KMS-11 (cell line): ENCODE results near the gene MEF2A.

Source experiments
- H2AFZ ChIP-seq: fragments of 200-600 bp; sonication (generic); 2 replicates; pipeline ENCODE4 v1.6.1; 2016; ENCODE audit warnings: antibody characterized with exemption, mixed run types, low read depth
- H3K27ac ChIP-seq: fragments of 200-600 bp; sonication (generic); 2 replicates; pipeline ENCODE4 v1.6.1; 2016; ENCODE audit warnings: mild to moderate bottlenecking, mixed run types
- H3K27me3 ChIP-seq: fragments of 200-600 bp; sonication (generic); 2 replicates; pipeline ENCODE4 v1.6.1; 2017; ENCODE audit warnings: mild to moderate bottlenecking, low read depth, mixed run types, moderate library complexity; ENCODE audit not compliant: insufficient read depth
- H3K36me3 ChIP-seq: fragments of 200-600 bp; sonication (generic); 2 replicates; pipeline ENCODE4 v1.6.1; 2017; ENCODE audit warnings: mild to moderate bottlenecking, mixed run types; ENCODE audit not compliant: insufficient read depth
- H3K4me1 ChIP-seq: fragments of 200-600 bp; sonication (generic); 2 replicates; pipeline ENCODE4 v1.6.1; 2016; ENCODE audit warnings: mild to moderate bottlenecking, low read depth, mixed run types; ENCODE audit not compliant: poor library complexity, severe bottlenecking
- H3K4me2 ChIP-seq: fragments of 200-600 bp; sonication (generic); 2 replicates; pipeline ENCODE4 v1.7.0; 2016; ENCODE audit warnings: mild to moderate bottlenecking, mixed run types
- H3K4me3 ChIP-seq: fragments of 200-600 bp; sonication (generic); IDR thresholded peaks from 2 replicates; pipeline ENCODE4 v1.6.1; 2017; ENCODE audit warnings: low read depth, low read length, mixed read lengths; ENCODE audit not compliant: insufficient read depth
- H3K79me2 ChIP-seq: fragments of 200-600 bp; sonication (generic); 2 replicates; pipeline ENCODE4 v1.6.1; 2016; ENCODE audit warnings: low read depth, mixed run types; ENCODE audit not compliant: insufficient read depth
- H3K9ac ChIP-seq: fragments of 200-600 bp; sonication (generic); 2 replicates; pipeline ENCODE4 v1.6.1; 2016; ENCODE audit warnings: mild to moderate bottlenecking, mixed run types
- H4K20me1 ChIP-seq: fragments of 200-600 bp; sonication (generic); 2 replicates; pipeline ENCODE4 v1.6.1; 2016; ENCODE audit warnings: mild to moderate bottlenecking, mixed run types; ENCODE audit not compliant: insufficient read depth
- TF ChIP-seq, protein P1 (sequence below): fragments of 200-600 bp; sonication (generic); conservative IDR thresholded peaks from 2 replicates; pipeline ENCODE4 v1.6.1; 2017; ENCODE audit warnings: low read depth, mild to moderate bottlenecking, antibody characterized with exemption, low read length, moderate library complexity, mixed read lengths

MEF2A gene

DNA sequence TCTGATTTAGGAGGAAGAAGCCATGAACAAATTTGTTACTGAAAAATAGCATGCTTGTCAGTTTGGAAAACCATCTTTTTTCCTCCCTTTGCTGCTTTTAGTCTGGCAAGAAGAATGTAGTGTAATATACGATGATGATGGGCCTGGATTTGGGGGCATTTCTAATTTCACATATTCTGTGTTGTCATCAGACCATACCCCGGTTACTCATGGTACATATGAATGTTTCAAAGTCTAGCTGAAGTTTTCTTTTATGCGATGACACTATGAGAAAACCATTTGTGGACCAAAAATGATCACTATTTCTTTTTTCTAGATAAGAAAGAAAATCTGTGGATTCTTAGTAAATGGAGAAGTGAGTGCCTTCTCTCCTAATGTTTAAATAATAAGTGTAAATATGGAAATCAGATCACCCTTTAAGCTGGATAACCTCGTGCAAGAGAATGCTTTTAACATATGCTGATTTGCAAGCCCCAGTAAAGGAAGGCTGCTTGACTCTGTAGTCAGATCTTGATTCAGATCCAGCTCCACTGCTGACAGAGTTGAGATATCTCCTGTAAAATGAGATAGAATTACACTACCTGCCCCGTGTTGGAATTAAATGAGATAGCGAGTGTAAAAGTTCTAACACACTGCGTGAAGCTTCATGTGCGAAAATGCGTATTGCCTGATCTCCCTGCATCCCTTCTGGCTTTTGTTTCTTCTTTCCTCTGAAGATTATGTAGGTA, 3.0 kb downstream of the MEF2A start:
- peaks cover 16% of the 10 kb centered on the region for H4K20me1 ChIP-seq
- H3K9ac ChIP-seq, result no peak overlapping the region
- H3K27ac ChIP-seq, result no peak overlapping the region
- H3K4me2 ChIP-seq, result 0 out of 2 replicates have a peak overlapping the region, but pooled peaks have one; percentile 7
- no peaks in the 10 kb centered on the region for H3K36me3 ChIP-seq
- no peaks in the 10 kb centered on the region for H3K27me3 ChIP-seq
- peaks cover 41% of the 10 kb centered on the region for H3K4me1 ChIP-seq
- no peak overlapping the region for H2AFZ ChIP-seq
- TF ChIP-seq, protein P1, sequence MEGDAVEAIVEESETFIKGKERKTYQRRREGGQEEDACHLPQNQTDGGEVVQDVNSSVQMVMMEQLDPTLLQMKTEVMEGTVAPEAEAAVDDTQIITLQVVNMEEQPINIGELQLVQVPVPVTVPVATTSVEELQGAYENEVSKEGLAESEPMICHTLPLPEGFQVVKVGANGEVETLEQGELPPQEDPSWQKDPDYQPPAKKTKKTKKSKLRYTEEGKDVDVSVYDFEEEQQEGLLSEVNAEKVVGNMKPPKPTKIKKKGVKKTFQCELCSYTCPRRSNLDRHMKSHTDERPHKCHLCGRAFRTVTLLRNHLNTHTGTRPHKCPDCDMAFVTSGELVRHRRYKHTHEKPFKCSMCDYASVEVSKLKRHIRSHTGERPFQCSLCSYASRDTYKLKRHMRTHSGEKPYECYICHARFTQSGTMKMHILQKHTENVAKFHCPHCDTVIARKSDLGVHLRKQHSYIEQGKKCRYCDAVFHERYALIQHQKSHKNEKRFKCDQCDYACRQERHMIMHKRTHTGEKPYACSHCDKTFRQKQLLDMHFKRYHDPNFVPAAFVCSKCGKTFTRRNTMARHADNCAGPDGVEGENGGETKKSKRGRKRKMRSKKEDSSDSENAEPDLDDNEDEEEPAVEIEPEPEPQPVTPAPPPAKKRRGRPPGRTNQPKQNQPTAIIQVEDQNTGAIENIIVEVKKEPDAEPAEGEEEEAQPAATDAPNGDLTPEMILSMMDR, result no peak
- no peak overlapping the region for H3K4me3 ChIP-seq
- H3K79me2 ChIP-seq, result peaks cover 62% of the 10 kb centered on the region

DNA sequence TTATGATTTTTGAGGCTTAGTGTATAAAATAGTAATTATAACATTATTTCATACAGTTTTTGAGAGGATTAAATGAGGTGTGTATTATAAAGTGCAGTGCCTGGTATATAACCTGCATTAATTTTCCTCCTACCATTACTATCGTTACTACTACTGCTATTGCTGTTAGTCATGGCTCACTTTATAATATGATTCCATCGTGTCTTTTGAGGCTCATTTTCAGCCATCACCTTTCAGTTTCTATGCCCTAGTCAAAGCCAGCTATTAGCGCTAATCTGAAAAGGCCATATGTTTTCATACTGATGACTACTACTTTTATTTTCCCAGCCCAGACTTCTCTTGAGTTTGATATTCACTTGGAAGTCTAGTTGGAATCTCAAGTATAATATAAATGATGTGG, 5.5 kb downstream of the MEF2A start:
- H3K4me2 ChIP-seq, result no peak overlapping the region
- no peak overlapping the region for H3K9ac ChIP-seq
- H3K4me1 ChIP-seq, result peaks cover 34% of the 10 kb centered on the region

DNA sequence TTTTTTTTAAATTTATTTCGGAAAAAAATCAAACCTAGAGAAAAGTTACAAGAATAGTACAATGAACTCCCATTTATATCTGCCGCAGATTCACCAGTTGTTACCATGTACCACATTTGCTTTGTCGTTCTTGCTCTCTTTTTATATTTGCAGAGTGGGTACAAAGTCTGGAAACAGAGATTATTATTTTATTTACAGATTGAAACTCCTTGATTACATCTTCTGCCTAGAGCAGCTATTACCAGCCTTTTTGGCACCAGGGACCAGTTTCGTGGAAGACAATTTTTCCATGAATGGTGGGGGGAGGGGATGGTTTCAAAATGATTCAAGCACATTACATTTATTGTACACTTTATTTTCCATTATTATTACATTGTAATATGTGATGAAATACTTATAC, 8.3 kb downstream of the MEF2A start:
- no peak overlapping the region for H3K27ac ChIP-seq
- peaks cover 74% of the 10 kb centered on the region for H3K79me2 ChIP-seq
- TF ChIP-seq, protein P1, result no peak
- no peak overlapping the region for H3K4me3 ChIP-seq
- no peak overlapping the region for H3K4me2 ChIP-seq
- no peak overlapping the region for H2AFZ ChIP-seq
- peaks cover 32% of the 10 kb centered on the region for H3K4me1 ChIP-seq
- no peaks in the 10 kb centered on the region for H3K36me3 ChIP-seq
- H4K20me1 ChIP-seq, result peaks cover 5% of the 10 kb centered on the region; the same call in 1 of the 2 replicates
- H3K27me3 ChIP-seq, result no peaks in the 10 kb centered on the region
- no peak overlapping the region for H3K9ac ChIP-seq

More for the DNA sequence above, 5.5 kb downstream of the MEF2A start:
- Histone ChIP-seq H3K36me3 (no peaks in the 10 kb centered on the region), H2AFZ (no peak overlapping the region), H3K4me3 (no peak overlapping the region), H3K79me2 (peaks cover 82% of the 10 kb centered on the region), H4K20me1 (peaks cover 16% of the 10 kb centered on the region), H3K27ac (no peak overlapping the region), H3K27me3 (no peaks in the 10 kb centered on the region)
- TF ChIP-seq, protein P1, result no peak

DNA sequence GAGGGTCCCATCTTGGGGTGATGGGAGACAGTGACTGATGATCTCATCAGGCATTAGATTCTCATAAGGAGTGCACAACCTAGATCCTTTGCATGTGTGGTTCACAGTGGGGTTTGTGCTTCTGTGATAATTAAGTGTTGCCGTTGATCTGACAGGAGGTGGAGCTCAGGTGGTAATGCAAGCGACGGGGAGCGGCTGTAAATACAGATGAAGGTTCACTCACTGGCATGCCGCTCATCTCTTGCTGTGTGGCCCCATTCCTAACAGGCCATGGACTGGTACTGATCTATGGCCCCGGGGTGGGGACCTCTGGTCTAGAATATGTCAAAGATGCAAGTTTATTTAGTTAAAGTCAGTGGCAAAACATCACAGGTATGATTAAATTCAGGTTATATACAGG, 8.7 kb downstream of the MEF2A start:
- Histone ChIP-seq H2AFZ (no peak overlapping the region), H3K9ac (no peak overlapping the region), H3K4me1 (peaks cover 36% of the 10 kb centered on the region), H4K20me1 (peaks cover under 1% of the 10 kb centered on the region; the same call in 1 of the 2 replicates), H3K4me3 (no peak overlapping the region), H3K27me3 (no peaks in the 10 kb centered on the region), H3K27ac (no peak overlapping the region), H3K36me3 (no peaks in the 10 kb centered on the region), H3K4me2 (no peak overlapping the region), H3K79me2 (peaks cover 74% of the 10 kb centered on the region)
- TF ChIP-seq, protein P1, result no peak
